Heart right ventricle (tissue), 16 donors: ENCODE measurements around the gene SBF2. TPM values are rescaled to one million over a fixed set of nuclear protein-coding genes. Genes with fewer than 3 reads are reported as not detected.
"Not testable (repeated sequence)": the region's sequence is repeated elsewhere in the genome, so short reads cannot be mapped to it uniquely, and the experiment has no call there.

Experiments
- ATAC-seq, 8 donors: fragments of 200-7000 bp; cut with Tn5 transposase; one replicate each; pipeline ENCODE4 v1.9.1; 2020; ENCODE audit warnings: mild to moderate bottlenecking in 8 of 8, moderate library complexity in 8 of 8, moderate number of reproducible peaks in 1 of 8
- DNase-seq, 2 donors: peaks; one replicate each; pipeline ENCODE4 v3.0.0-alpha.2; 2020
- H3K27ac ChIP-seq, 10 donors: fragments of 200-600 bp; sonication (generic) in 2 of 10; one replicate each; pipeline versions ENCODE4 v1.5.0 to v1.8.0; 2020 to 2022; ENCODE audit warnings: mild to moderate bottlenecking in 3 of 10
- H3K27me3 ChIP-seq, 7 donors: fragments of 200-600 bp; one replicate each; pipeline ENCODE4 v1.8.0; 2021 to 2022; ENCODE audit warnings: mild to moderate bottlenecking in 2 of 7
- H3K36me3 ChIP-seq, 9 donors: fragments of 200-600 bp; sonication (generic) in 1 of 9; one replicate each; pipeline versions ENCODE4 v1.5.0 to v1.8.0; 2020 to 2022; ENCODE audit warnings: mild to moderate bottlenecking in 2 of 9
- H3K4me1 ChIP-seq, 9 donors: fragments of 200-600 bp; sonication (generic) in 1 of 9; one replicate each; pipeline versions ENCODE4 v1.5.0 to v1.8.0; 2020 to 2022; ENCODE audit warnings: mild to moderate bottlenecking in 4 of 9
- H3K4me3 ChIP-seq, 10 donors: fragments of 200-600 bp; sonication (generic) in 2 of 10; one replicate each; pipeline versions ENCODE4 v1.5.0 to v1.8.0; 2020 to 2022; ENCODE audit warnings: mild to moderate bottlenecking in 7 of 10, moderate library complexity in 2 of 10
- H3K9me3 ChIP-seq, 11 donors: fragments of 200-600 bp in 10 of 11; sonication (generic) in 2 of 11; one replicate each; pipeline versions ENCODE4 v1.5.0 to v1.8.0; 2013 to 2022; ENCODE audit warnings: mild to moderate bottlenecking in 2 of 11, control low read depth in 1 of 11, moderate library complexity in 1 of 11
- WGBS, 2 donors: extraction: QIAGEN DNeasy Blood & Tissue Kit; methylation state at CpG; one replicate each; pipeline ENCODE4 v1.1.7; 2013; ENCODE audit warnings: inconsistent platforms in 1 of 2; 5-methylcytosine and 5-hydroxymethylcytosine counted together
- intact Hi-C, 10 donors: fragments of 100-400 bp; cut with DNase I; formaldehyde crosslinking; loops; one replicate each; pipeline versions ENCODE4 v1.11.1 to v1.14.2; 2022
- polyA plus RNA-seq, 2 donors: library from polyadenylated mRNA; stranded (reverse); fragments of 200-250 nt; gene quantifications; one replicate each; pipeline ENCODE4 v1.2.3, GENCODE V29; 2013
- total RNA-seq, 10 donors: library from RNA; stranded (reverse); fragmentation: NEBNext Ultra II Directional in 3 of 10; extraction: Animal tissue kit (Norgen Biotek cat#: 25700) in 3 of 10; gene quantifications; one replicate each; pipeline versions ENCODE4 v1.2.1 to v1.2.4, GENCODE V29; 2021 to 2023
- TF ChIP-seq, protein P1 (sequence below), 9 donors: fragments of 200-600 bp; sonication (generic) in 2 of 9; IDR thresholded peaks; one replicate each; pipeline versions ENCODE4 v1.5.0 to v1.8.0; 2021 to 2022; ENCODE audit warnings: antibody characterized with exemption in 9 of 9, mild to moderate bottlenecking in 5 of 9, moderate library complexity in 1 of 9
- donor health status: Arrhythmogenic right ventricular cardiomyopathy.
- donor health status: ischemic (EF 13 %, LVEDD 7.1; RV severe dilation, severe dysfunction).
- donor health status: healthy with polysubstance abuse.
- donor health status: DM: no; HTN: yes; CAD: no.
- donor health status: DM: no; HTN: no; CAD: no.
- donor health status: ischemic (EF 25% LVEDD 6.9; RV normal size, moderate dysfunction).
- donor health status: ischemic (EF 25% LVEDD 5.7; RV mildly dilated, moderate dysfunction).
- donor health status: healthy.
- donor health status: DM: yes; HTN: yes; CAD: no.
- donor health status: Ischemic cardiomyopathy.
- donor health status: ischemic (EF 35%, LVEDD 5.7; RV mildly dilated, moderate dysfunction).
- donor health status: nonischemic (EF 11% LVEDD 7.7; RV severe dilation, severe dysfunction).
- donor health status: DM: yes; HTN: yes; CAD: no.
- donor health status: PGD.
- donor health status: ischemic (EF 29% LVEDD 5.4; RV normal size, mild dysfunction).
- donor health status: nonischemic (EF 23%, LVEDD 6.1; RV moderate dilation, normal function).

The SBF2 gene
- total and polyA plus RNA-seq, 12 donors: 8.9 to 27.1 (median 21.2) TPM

GRCh38 chr11:10267821-10268220 is 26.2 kb downstream of the SBF2 start:
- no peak for ATAC-seq
- WGBS, 2 donors: 74 to 81% methylated on average over 3 of the region's 3 CpGs
- no peaks in the 10 kb centered on the region for H3K27me3 ChIP-seq
- DNase-seq: no peak
- no peak overlapping the region for H3K4me3 ChIP-seq
- intact Hi-C loops: no loop called here
- no peak overlapping the region for H3K27ac ChIP-seq
- no peaks in the 10 kb centered on the region for H3K36me3 ChIP-seq
- TF ChIP-seq, protein P1, sequence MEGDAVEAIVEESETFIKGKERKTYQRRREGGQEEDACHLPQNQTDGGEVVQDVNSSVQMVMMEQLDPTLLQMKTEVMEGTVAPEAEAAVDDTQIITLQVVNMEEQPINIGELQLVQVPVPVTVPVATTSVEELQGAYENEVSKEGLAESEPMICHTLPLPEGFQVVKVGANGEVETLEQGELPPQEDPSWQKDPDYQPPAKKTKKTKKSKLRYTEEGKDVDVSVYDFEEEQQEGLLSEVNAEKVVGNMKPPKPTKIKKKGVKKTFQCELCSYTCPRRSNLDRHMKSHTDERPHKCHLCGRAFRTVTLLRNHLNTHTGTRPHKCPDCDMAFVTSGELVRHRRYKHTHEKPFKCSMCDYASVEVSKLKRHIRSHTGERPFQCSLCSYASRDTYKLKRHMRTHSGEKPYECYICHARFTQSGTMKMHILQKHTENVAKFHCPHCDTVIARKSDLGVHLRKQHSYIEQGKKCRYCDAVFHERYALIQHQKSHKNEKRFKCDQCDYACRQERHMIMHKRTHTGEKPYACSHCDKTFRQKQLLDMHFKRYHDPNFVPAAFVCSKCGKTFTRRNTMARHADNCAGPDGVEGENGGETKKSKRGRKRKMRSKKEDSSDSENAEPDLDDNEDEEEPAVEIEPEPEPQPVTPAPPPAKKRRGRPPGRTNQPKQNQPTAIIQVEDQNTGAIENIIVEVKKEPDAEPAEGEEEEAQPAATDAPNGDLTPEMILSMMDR (IDR thresholded peaks at IDR 0.05): no peak
- H3K4me1 ChIP-seq: peaks cover 0 to 20% (median 3%) of the 10 kb centered on the region in 9 donors
- H3K9me3 ChIP-seq: peaks cover 0 to 4% (median 0%) of the 10 kb centered on the region in 11 donors

GRCh38 chr11:10265936-10266335 is 28.1 kb downstream of the SBF2 start:
- intact Hi-C loops: no loop called here
- DNase-seq (no peak), ATAC-seq (no peak)
- 94 to 99% methylated on average over 3 of the region's 3 CpGs for WGBS, 2 donors
- TF ChIP-seq, protein P1 (IDR thresholded peaks at IDR 0.05): no peak
- Histone ChIP-seq H3K4me1 (peaks cover 0 to 20% (median 3%) of the 10 kb centered on the region in 9 donors), H3K36me3 (no peaks in the 10 kb centered on the region), H3K27ac (no peak overlapping the region), H3K9me3 (peaks cover 0 to 4% (median 0%) of the 10 kb centered on the region in 11 donors), H3K4me3 (no peak overlapping the region), H3K27me3 (no peaks in the 10 kb centered on the region)

DNA sequence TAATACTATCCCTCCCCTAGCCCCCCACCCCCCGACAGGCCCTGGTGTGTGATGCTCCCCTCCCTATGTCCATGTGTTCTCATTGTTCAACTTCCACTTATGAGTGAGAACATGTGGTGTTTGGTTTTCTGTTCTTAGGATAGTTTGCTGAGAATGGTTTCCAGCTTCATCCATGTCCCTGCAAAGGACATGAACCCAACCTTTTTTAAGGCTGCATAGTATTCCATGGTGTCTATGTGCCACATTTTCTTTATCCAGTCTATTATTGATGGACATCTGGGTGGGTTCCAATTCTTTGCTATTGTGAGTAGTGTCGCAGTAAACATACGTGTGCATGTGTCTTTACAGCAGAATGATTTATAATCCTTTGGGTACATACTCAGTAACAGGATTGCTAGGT is 29.3 kb downstream of the SBF2 start:
- H3K9me3 ChIP-seq, H3K27ac ChIP-seq, H3K36me3 ChIP-seq, ATAC-seq, intact Hi-C loops, DNase-seq, H3K4me3 ChIP-seq, H3K27me3 ChIP-seq: not testable (repeated sequence)
- H3K4me1 ChIP-seq: peaks cover 0 to 20% (median 3%) of the 10 kb centered on the region in 9 donors
- WGBS, 2 donors: 97% methylated on average over 3 of the region's 3 CpGs

DNA sequence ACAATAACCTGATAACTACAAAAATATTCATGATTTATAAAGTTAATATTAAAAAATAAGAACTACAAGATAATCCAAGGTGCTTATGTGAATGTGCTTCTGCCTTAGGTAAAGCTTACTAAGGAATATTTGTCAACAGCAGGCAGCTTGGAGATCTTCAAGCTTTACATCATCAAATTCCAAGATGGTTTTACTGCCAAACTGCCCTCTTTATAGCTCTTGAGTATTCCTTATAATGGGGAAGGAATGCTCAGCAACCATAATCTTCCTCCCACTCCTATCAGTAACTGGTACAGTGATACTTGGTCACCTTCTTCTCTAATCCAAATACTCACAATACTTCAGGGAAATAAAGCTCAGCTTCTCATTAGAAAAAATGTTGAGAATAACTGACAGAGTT is 30.1 kb downstream of the SBF2 start:
- DNase-seq (no peak), ATAC-seq (no peak)
- peaks cover 0 to 4% (median 0%) of the 10 kb centered on the region in 11 donors for H3K9me3 ChIP-seq
- H3K4me3 ChIP-seq: no peak overlapping the region
- H3K27ac ChIP-seq: no peak overlapping the region
- TF ChIP-seq, protein P1 (IDR thresholded peaks at IDR 0.05): no peak
- intact Hi-C loops: no loop called here
- no peaks in the 10 kb centered on the region for H3K27me3 ChIP-seq
- H3K36me3 ChIP-seq: no peaks in the 10 kb centered on the region
- peaks cover 0 to 15% (median 3%) of the 10 kb centered on the region in 9 donors for H3K4me1 ChIP-seq

- Histone ChIP-seq H3K4me3 (no peak overlapping the region), H3K9me3 (peaks cover 0 to 4% (median 0%) of the 10 kb centered on the region in 11 donors), H3K4me1 (peaks cover 0 to 6% (median 0%) of the 10 kb centered on the region in 9 donors), H3K27me3 (no peaks in the 10 kb centered on the region), H3K36me3 (no peaks in the 10 kb centered on the region), H3K27ac (no peak overlapping the region)
- intact Hi-C loops: no loop called here
- DNase-seq (no peak), ATAC-seq (no peak)
- TF ChIP-seq, protein P1 (IDR thresholded peaks at IDR 0.05): no peak
Observed at GRCh38 chr11:10261821-10262220, 32.2 kb downstream of the SBF2 start.
